GM12891 (cell line): ENCODE data around the gene CTRB2.
"Not testable (repeated sequence)": the region's sequence is repeated elsewhere in the genome, so short reads cannot be mapped to it uniquely, and the experiment has no call there.

Source experiments
- DNase-seq: peaks from one replicate; pipeline ENCODE4 v3.0.0; 2011; ENCODE audit warnings: low spot score; ENCODE audit not compliant: insufficient read length
- FAIRE-seq: peaks from 2 replicates; lab custom pipeline; 2011; peaks lifted over from hg19 to GRCh38; lab: Jason Lieb, UNC
- PAX5 ChIP-seq: IDR thresholded peaks from 2 replicates; pipeline ENCODE4 v1.6.1; 2011; ENCODE audit warnings: low read length, moderate library complexity, mild to moderate bottlenecking; ENCODE audit not compliant: insufficient read depth, severe bottlenecking
- POLR2A ChIP-seq: IDR thresholded peaks from 2 replicates; pipeline ENCODE4 v1.6.1; 2011; ENCODE audit warnings: low read depth, low read length, control low read depth
- POLR2AphosphoS5 ChIP-seq: IDR thresholded peaks from 2 replicates; pipeline ENCODE4 v1.6.1; 2011; ENCODE audit warnings: low read depth, low read length, control low read depth
- POU2F2 ChIP-seq: IDR thresholded peaks from 2 replicates; pipeline ENCODE4 v1.6.1; 2011; ENCODE audit warnings: low read depth, mild to moderate bottlenecking, control low read depth, low read length, moderate library complexity
- SPI1 ChIP-seq: IDR thresholded peaks from 2 replicates; pipeline ENCODE4 v1.6.1; 2011; ENCODE audit warnings: low read depth, low read length, control low read depth
- TAF1 ChIP-seq: IDR thresholded peaks from 2 replicates; pipeline ENCODE4 v1.6.1; 2011; ENCODE audit warnings: low read depth, low read length, control low read depth

The CTRB2 gene

GRCh38 chr16:75241955-75242354 lies 35.0 kb upstream of the CTRB2 start:
- FAIRE-seq (no peak), DNase-seq (no peak)
- no peak for TF ChIP-seq POLR2A
- no peak for TF ChIP-seq TAF1
- no peak for TF ChIP-seq SPI1
- TF ChIP-seq PAX5: no peak
- TF ChIP-seq POU2F2: no peak
- TF ChIP-seq POLR2AphosphoS5: no peak

- no peak for FAIRE-seq
- TF ChIP-seq SPI1 (no peak), POLR2AphosphoS5 (no peak), POLR2A (no peak), POU2F2 (no peak), TAF1 (no peak), PAX5 (no peak)
- DNase-seq: no peak
Observed at GRCh38 chr16:75241412-75241811, 34.5 kb upstream of the CTRB2 start.

- DNase-seq, FAIRE-seq: not testable (repeated sequence)
Observed at GRCh38 chr16:75240633-75241032, 33.7 kb upstream of the CTRB2 start.

GRCh38 chr16:75239542-75240122 lies 32.7 kb upstream of the CTRB2 start:
- FAIRE-seq: no peak
- no peak for DNase-seq
- no peak for TF ChIP-seq POLR2A
- TF ChIP-seq PAX5: no peak
- TF ChIP-seq TAF1: no peak
- TF ChIP-seq SPI1: no peak
- TF ChIP-seq POLR2AphosphoS5: no peak
- no peak for TF ChIP-seq POU2F2

GRCh38 chr16:75238853-75239541 lies 32.0 kb upstream of the CTRB2 start:
- TF ChIP-seq TAF1: no peak
- no peak for TF ChIP-seq POLR2A
- TF ChIP-seq POU2F2: no peak
- no peak for TF ChIP-seq POLR2AphosphoS5
- no peak for TF ChIP-seq PAX5
- TF ChIP-seq SPI1: no peak
- peak; percentile 62 for DNase-seq
- no peak for FAIRE-seq

GRCh38 chr16:75238132-75238852 lies 31.3 kb upstream of the CTRB2 start:
- no peak for DNase-seq
- TF ChIP-seq POU2F2: no peak
- no peak for TF ChIP-seq PAX5
- no peak for TF ChIP-seq POLR2AphosphoS5
- TF ChIP-seq TAF1: no peak
- TF ChIP-seq POLR2A: no peak
- TF ChIP-seq SPI1: no peak
- no peak for FAIRE-seq

- FAIRE-seq: no peak
- no peak for TF ChIP-seq TAF1
- no peak for TF ChIP-seq SPI1
- no peak for TF ChIP-seq PAX5
- no peak for TF ChIP-seq POLR2AphosphoS5
- no peak for TF ChIP-seq POU2F2
- TF ChIP-seq POLR2A: no peak
- DNase-seq: no peak
Observed at GRCh38 chr16:75237398-75238131, 30.6 kb upstream of the CTRB2 start.

GRCh38 chr16:75236736-75237397 lies 29.9 kb upstream of the CTRB2 start:
- DNase-seq (no peak), FAIRE-seq (no peak)
- TF ChIP-seq PAX5 (no peak), POLR2AphosphoS5 (no peak), SPI1 (no peak), POU2F2 (no peak), POLR2A (no peak), TAF1 (no peak)

GRCh38 chr16:75236232-75236631 lies 29.3 kb upstream of the CTRB2 start:
- DNase-seq (no peak), FAIRE-seq (no peak)
- TF ChIP-seq PAX5: no peak
- no peak for TF ChIP-seq POU2F2
- TF ChIP-seq POLR2AphosphoS5: no peak
- TF ChIP-seq POLR2A: no peak
- TF ChIP-seq SPI1: no peak
